Mesenchymal stem cell (in vitro differentiated cells and primary cell): ENCODE data around the gene TEKT3.

Source experiments
- DNase-seq: peaks from one replicate; pipeline ENCODE4 v3.0.0-alpha.2; 2013
- H2AFZ ChIP-seq: one replicate; pipeline ENCODE4 v1.6.1; 2013; ENCODE audit warnings: low read depth, mild to moderate bottlenecking, control low read depth, inconsistent platforms, low read length, moderate library complexity
- H2AK5ac ChIP-seq: 2 replicates; pipeline ENCODE4 v1.6.1; 2013; ENCODE audit warnings: low read length, moderate library complexity, mild to moderate bottlenecking, inconsistent platforms; ENCODE audit not compliant: severe bottlenecking
- H2BK120ac ChIP-seq: one replicate; pipeline ENCODE4 v1.6.1; 2013; ENCODE audit warnings: low read depth, mild to moderate bottlenecking, inconsistent platforms, low read length, moderate library complexity
- H2BK12ac ChIP-seq, 2 experiments: one replicate each; pipeline ENCODE4 v1.6.1; 2013; ENCODE audit warnings: inconsistent platforms in 2 of 2, low read length in 2 of 2, mild to moderate bottlenecking in 2 of 2, moderate library complexity in 2 of 2, control low read depth in 1 of 2
- H2BK15ac ChIP-seq: one replicate; pipeline ENCODE4 v1.6.1; 2013; ENCODE audit warnings: mild to moderate bottlenecking, low read depth, inconsistent platforms; ENCODE audit not compliant: poor library complexity, severe bottlenecking
- H2BK5ac ChIP-seq: 2 replicates; pipeline ENCODE4 v1.6.1; 2013; ENCODE audit warnings: low read depth, mild to moderate bottlenecking, low read length, control low read depth, inconsistent platforms; ENCODE audit not compliant: poor library complexity, severe bottlenecking
- H3K14ac ChIP-seq, 2 experiments: one replicate each; pipeline ENCODE4 v1.6.1; 2013; ENCODE audit warnings: inconsistent platforms in 2 of 2, low read length in 2 of 2, control low read depth in 1 of 2, mild to moderate bottlenecking in 1 of 2, moderate library complexity in 1 of 2
- H3K18ac ChIP-seq, 2 experiments: one replicate each; pipeline ENCODE4 v1.6.1; 2013; ENCODE audit warnings: inconsistent platforms in 2 of 2, low read length in 2 of 2, control low read depth in 1 of 2, low read depth in 1 of 2, mild to moderate bottlenecking in 1 of 2
- H3K23ac ChIP-seq, 2 experiments: one replicate each; pipeline ENCODE4 v1.6.1; 2013; ENCODE audit warnings: inconsistent platforms in 2 of 2, low read length in 2 of 2, mild to moderate bottlenecking in 2 of 2, moderate library complexity in 2 of 2, control low read depth in 1 of 2
- H3K27ac ChIP-seq: 2 replicates; pipeline ENCODE4 v1.5.1; 2013; ENCODE audit warnings: mild to moderate bottlenecking, moderate library complexity, low read length, control low read depth, inconsistent platforms; ENCODE audit not compliant: poor library complexity, severe bottlenecking
- H3K27me3 ChIP-seq, 2 experiments: 2 replicates each; pipeline versions ENCODE4 v1.6.1 to v1.7.0; 2013; ENCODE audit warnings: low read length in 2 of 2, mild to moderate bottlenecking in 2 of 2, moderate library complexity in 2 of 2, control low read depth in 1 of 2, inconsistent platforms in 1 of 2; ENCODE audit not compliant: control insufficient read depth in 1 of 2, insufficient read depth in 1 of 2
- H3K36me3 ChIP-seq, 2 experiments: 2 replicates each; pipeline versions ENCODE4 v1.6.1 to v1.7.0; 2013; ENCODE audit warnings: low read length in 2 of 2, control low read depth in 1 of 2, inconsistent platforms in 1 of 2, low read depth in 1 of 2, mild to moderate bottlenecking in 1 of 2; ENCODE audit not compliant: insufficient read depth in 2 of 2, control insufficient read depth in 1 of 2
- H3K4ac ChIP-seq, 2 experiments: one replicate each; pipeline ENCODE4 v1.6.1; 2013; ENCODE audit warnings: inconsistent platforms in 2 of 2, low read length in 2 of 2, mild to moderate bottlenecking in 2 of 2, moderate library complexity in 2 of 2, control low read depth in 1 of 2, low read depth in 1 of 2
- H3K4me1 ChIP-seq: 2 replicates; pipeline ENCODE4 v1.6.1; 2013; ENCODE audit warnings: low read depth, low read length, control low read depth; ENCODE audit not compliant: control insufficient read depth, insufficient read depth
- H3K4me2 ChIP-seq: 2 replicates; pipeline ENCODE4 v1.6.1; 2013; ENCODE audit warnings: low read length, mild to moderate bottlenecking, inconsistent platforms; ENCODE audit not compliant: poor library complexity, severe bottlenecking
- H3K4me3 ChIP-seq, 2 experiments: 2 replicates each; pipeline versions ENCODE4 v1.5.1 to v1.7.0; 2013; ENCODE audit warnings: low read length in 2 of 2, mild to moderate bottlenecking in 2 of 2, control low read depth in 1 of 2, low read depth in 1 of 2; ENCODE audit not compliant: insufficient read depth in 1 of 2
- H3K79me1 ChIP-seq: replicated peaks from 2 replicates; pipeline ENCODE4 v1.6.1; 2013; ENCODE audit warnings: mild to moderate bottlenecking, control low read depth, low read length, inconsistent platforms; ENCODE audit not compliant: poor library complexity, severe bottlenecking
- H3K9ac ChIP-seq: 2 replicates; pipeline ENCODE4 v1.7.0; 2013; ENCODE audit warnings: mild to moderate bottlenecking, low read length, moderate library complexity
- H3K9me3 ChIP-seq: 2 replicates; pipeline ENCODE4 v1.7.0; 2013; ENCODE audit warnings: mild to moderate bottlenecking, low read length; ENCODE audit not compliant: control insufficient read depth
- H4K8ac ChIP-seq: one replicate; pipeline ENCODE4 v1.6.1; 2013; ENCODE audit warnings: inconsistent platforms, mild to moderate bottlenecking, low read length, moderate library complexity
- H4K91ac ChIP-seq: one replicate; pipeline ENCODE4 v1.6.1; 2013; ENCODE audit warnings: mild to moderate bottlenecking, low read length, inconsistent platforms
- WGBS: methylation state at CpG from one replicate; pipeline ENCODE4 v1.1.7; 2013; ENCODE audit warnings: mixed read lengths; 5-methylcytosine and 5-hydroxymethylcytosine counted together

The TEKT3 gene

DNA sequence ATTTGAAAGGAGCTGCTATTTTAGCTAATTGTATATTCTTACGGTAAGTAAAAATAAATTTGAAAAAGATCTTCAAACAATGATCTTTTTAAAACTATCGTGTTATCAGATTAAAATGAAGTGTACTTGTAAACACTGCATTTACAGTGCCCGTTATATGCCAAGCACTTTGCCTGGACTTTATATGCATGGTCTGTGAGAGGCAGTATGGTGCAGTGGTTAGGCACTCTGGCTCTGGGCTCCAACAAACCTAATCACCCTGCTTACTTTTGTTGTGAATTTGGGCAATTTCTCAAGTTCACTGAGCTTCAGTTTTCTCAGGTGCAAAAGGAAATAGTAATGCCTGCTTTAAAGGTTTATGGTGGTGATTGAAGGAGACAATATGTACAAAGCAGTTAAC lies 77.7 kb downstream of the TEKT3 start:
- no peak overlapping the region for H2AK5ac ChIP-seq
- no peak overlapping the region for H3K14ac ChIP-seq
- H3K9ac ChIP-seq = peak overlapping the region; percentile 96
- no peak overlapping the region for H2BK5ac ChIP-seq
- H3K4me3 ChIP-seq = peak overlapping the region in 1 of 2 experiments; percentile 92
- H3K27ac ChIP-seq = no peak overlapping the region
- no peak overlapping the region for H2BK120ac ChIP-seq
- H2BK15ac ChIP-seq = no peak overlapping the region
- WGBS = 45% methylated on average over 1 of the region's 3 CpGs
- H3K18ac ChIP-seq = no peak overlapping the region
- H4K91ac ChIP-seq = no peak overlapping the region
- peaks cover 14% of the 10 kb centered on the region for H3K4me1 ChIP-seq
- H3K9me3 ChIP-seq = no peaks in the 10 kb centered on the region
- H2BK12ac ChIP-seq = no peak overlapping the region
- H3K4me2 ChIP-seq = no peak overlapping the region
- no peak overlapping the region for H2AFZ ChIP-seq
- no peak overlapping the region for H3K23ac ChIP-seq
- H4K8ac ChIP-seq = no peak overlapping the region
- no peaks in the 10 kb centered on the region for H3K79me1 ChIP-seq
- no peak overlapping the region for H3K4ac ChIP-seq
- no peaks in the 10 kb centered on the region for H3K27me3 ChIP-seq
- peaks cover 4 to 13% of the 10 kb centered on the region in 2 experiments for H3K36me3 ChIP-seq
- DNase-seq = no peak

DNA sequence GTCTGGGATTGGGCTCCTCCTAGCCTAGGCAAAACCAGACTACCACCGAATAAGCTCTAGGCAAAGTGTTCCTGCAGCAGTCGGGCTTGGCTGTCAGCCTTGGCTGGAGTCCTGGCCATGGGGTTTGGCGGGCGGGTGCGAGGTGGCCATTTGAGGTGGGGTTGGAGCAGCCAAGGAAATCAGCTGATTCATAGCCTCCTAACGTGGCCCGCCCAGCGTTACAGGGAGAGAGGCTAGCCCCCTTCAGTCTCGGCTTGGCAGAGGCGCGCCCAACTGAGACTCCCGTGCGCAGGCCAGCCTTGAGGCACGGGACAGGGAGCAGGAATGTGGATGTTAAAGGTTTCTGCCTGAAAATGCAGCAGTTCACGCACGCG lies 78.2 kb downstream of the TEKT3 start:
- Histone ChIP-seq H3K4me1 (peaks cover 14% of the 10 kb centered on the region), H3K9me3 (no peaks in the 10 kb centered on the region), H3K14ac (peak overlapping the region in 1 of 2 experiments; percentile 35), H2BK15ac (peak overlapping the region; percentile 33), H3K18ac (peak overlapping the region; percentile 47 to 89), H3K27me3 (no peaks in the 10 kb centered on the region), H4K91ac (peak overlapping the region; percentile 79), H2BK5ac (no peak overlapping the region), H3K4me2 (peak overlapping the region; percentile 95), H2BK12ac (peak overlapping the region; percentile 43 to 64), H3K27ac (peak overlapping the region; percentile 69), H4K8ac (peak overlapping the region; percentile 93), H2AK5ac (no peak overlapping the region), H2BK120ac (no peak overlapping the region), H3K79me1 (peaks cover 3% of the 10 kb centered on the region), H3K36me3 (peaks cover 9 to 18% of the 10 kb centered on the region in 2 experiments), H2AFZ (no peak overlapping the region), H3K4ac (peak overlapping the region; percentile 75 to 79), H3K23ac (no peak overlapping the region), H3K9ac (peak overlapping the region; percentile 96), H3K4me3 (peak overlapping the region; percentile 61 to 92)
- peak; percentile 80 for DNase-seq
- under 1% methylated on average over 14 of the region's 17 CpGs for WGBS

DNA sequence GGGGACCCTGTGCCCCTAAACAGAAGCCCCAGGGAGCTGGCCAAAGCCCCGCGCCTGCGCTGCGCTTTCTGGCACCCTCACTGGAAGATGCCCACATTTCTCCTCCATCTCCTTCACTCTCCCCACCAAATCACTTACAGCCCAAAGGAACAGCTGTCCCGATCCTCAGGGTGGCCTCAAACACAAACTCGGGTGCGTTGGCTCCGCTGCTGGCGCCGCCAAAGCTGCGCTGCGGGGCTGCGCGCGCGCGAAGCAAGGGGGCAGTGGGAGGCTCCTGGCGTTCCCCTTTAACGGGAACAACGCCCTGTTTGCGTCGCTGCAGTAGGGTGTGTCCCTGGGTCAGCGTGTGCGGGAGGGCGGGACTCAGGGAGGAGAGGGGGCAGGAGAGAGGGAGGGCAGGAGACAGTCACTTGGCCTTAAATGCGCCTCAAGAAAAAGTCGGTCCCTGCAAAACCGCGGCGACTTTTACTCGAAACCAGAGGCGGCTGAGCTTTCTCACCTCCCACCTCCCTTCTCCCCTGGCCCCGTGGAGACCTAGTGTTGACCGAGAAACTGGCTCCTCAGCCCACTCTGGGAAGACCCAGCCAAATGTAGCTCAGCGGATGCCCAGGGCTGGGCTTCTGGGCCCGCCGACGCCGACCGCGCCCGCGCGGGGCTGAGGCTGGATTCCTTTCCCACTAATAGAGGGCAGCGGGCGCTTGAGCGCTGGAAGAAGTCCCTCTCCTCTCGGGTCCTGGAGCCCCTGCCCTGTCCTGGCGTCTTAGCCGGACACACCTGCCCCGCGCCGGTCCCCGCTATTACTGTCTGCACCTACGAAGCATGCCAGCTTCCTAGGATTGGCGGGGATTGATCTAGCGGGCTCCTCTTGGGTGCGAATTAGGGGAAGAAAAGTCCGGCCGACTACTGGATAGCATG lies 78.8 kb downstream of the TEKT3 start:
- H3K79me1 ChIP-seq = peaks cover 5% of the 10 kb centered on the region
- peak overlapping the region; percentile 70 for H2BK15ac ChIP-seq
- H4K91ac ChIP-seq = peak overlapping the region; percentile 70
- no peaks in the 10 kb centered on the region for H3K27me3 ChIP-seq
- peak overlapping the region; percentile 75 to 79 for H3K4ac ChIP-seq
- peak overlapping the region; percentile 93 for H4K8ac ChIP-seq
- peak overlapping the region; percentile 95 for H3K4me2 ChIP-seq
- peak overlapping the region; percentile 96 for H3K9ac ChIP-seq
- H3K36me3 ChIP-seq = peaks cover 11 to 25% of the 10 kb centered on the region in 2 experiments
- peak; percentile 86 for DNase-seq
- H2AFZ ChIP-seq = peak overlapping the region; percentile 37
- no peak overlapping the region for H2BK5ac ChIP-seq
- H2BK120ac ChIP-seq = no peak overlapping the region
- H2BK12ac ChIP-seq = peak overlapping the region; percentile 43 to 64
- peak overlapping the region in 1 of 2 experiments; percentile 44 for H3K14ac ChIP-seq
- no peak overlapping the region for H2AK5ac ChIP-seq
- peaks cover 14% of the 10 kb centered on the region for H3K4me1 ChIP-seq
- peak overlapping the region; percentile 61 to 92 for H3K4me3 ChIP-seq
- H3K18ac ChIP-seq = peak overlapping the region; percentile 55 to 89
- H3K27ac ChIP-seq = peak overlapping the region; percentile 69
- 2% methylated on average over 53 of the region's 60 CpGs for WGBS
- no peaks in the 10 kb centered on the region for H3K9me3 ChIP-seq
- H3K23ac ChIP-seq = no peak overlapping the region

DNA sequence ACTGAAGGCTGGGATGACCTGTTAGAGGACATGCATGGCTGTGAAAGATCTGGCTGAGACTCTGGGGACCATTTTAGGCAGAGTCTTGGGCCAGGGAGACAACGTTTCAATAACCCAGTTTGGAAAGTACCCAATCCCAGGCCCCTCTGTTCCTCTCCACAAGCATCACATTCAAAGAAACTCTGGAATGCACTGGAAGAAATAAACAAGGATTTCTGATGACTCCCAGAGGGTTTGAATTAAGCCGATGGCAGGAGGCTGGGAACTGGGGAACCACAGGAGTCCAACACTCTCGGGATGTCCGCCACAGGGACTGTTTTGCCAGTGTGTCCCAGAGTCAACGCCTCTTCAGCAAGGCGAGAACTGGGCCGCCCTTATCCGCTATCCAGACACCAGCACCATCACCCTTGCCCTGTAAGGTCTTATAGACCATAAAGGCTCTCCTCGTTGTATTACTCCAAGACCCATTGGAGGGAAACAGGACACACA lies 79.6 kb downstream of the TEKT3 start:
- 6% methylated on average over 8 of the region's 9 CpGs for WGBS

More for the DNA sequence above, 79.6 kb downstream of the TEKT3 start:
- Histone ChIP-seq H3K4me1 (peaks cover 17% of the 10 kb centered on the region), H3K14ac (no peak overlapping the region), H3K27ac (peak overlapping the region; percentile 74), H3K4me3 (peak overlapping the region; percentile 61 to 92), H3K9me3 (no peaks in the 10 kb centered on the region), H3K23ac (no peak overlapping the region), H2AK5ac (no peak overlapping the region), H2BK5ac (no peak overlapping the region), H2BK120ac (peak overlapping the region; percentile 42), H2AFZ (no peak overlapping the region), H3K27me3 (no peaks in the 10 kb centered on the region), H3K79me1 (peaks cover 5% of the 10 kb centered on the region), H2BK15ac (peak overlapping the region; percentile 62), H2BK12ac (peak overlapping the region in 1 of 2 experiments; percentile 65), H4K8ac (no peak overlapping the region), H3K18ac (peak overlapping the region; percentile 80 to 87), H3K36me3 (peaks cover 11 to 30% of the 10 kb centered on the region in 2 experiments), H3K9ac (peak overlapping the region; percentile 96), H3K4me2 (peak overlapping the region; percentile 95), H3K4ac (peak overlapping the region in 1 of 2 experiments; percentile 84), H4K91ac (peak overlapping the region; percentile 0)
- peak; percentile 66 for DNase-seq
